ENCODE measurements around the gene CKS2. TPM values are rescaled to one million over a fixed set of nuclear protein-coding genes. Genes with fewer than 3 reads are reported as not detected.

CKS2 gene
- polyA plus RNA-seq, 5 donors, result 69.7 to 139 (median 78.1) TPM

GRCh38 chr9:89363921-89364665 is 53.1 kb downstream of the CKS2 start:
- no peak for DNase-seq

- no peak for DNase-seq
Observed at GRCh38 chr9:89364666-89365531, 53.9 kb downstream of the CKS2 start.

GRCh38 chr9:89365532-89365912 is 54.5 kb downstream of the CKS2 start:
- no peak for DNase-seq

Other genes with a start within 250 kb of the CKS2 start
- gene SHC3, start 132.4 kb upstream of the CKS2 start, polyA plus RNA-seq (ENCODE audit: insufficient read depth in 1 of 5, insufficient read length in 5 of 5, low replicate concordance in 1 of 5), result 10 to 100 TPM; 11.1 to 14.9 (median 13.5) TPM
- 10 to 100 TPM; 71.7 to 96.4 (median 87.3) TPM for gene SECISBP2, start 7.3 kb downstream of the CKS2 start, polyA plus RNA-seq (ENCODE audit: insufficient read depth in 1 of 5, insufficient read length in 5 of 5, low replicate concordance in 1 of 5)
- 10 to 100 TPM; 20.9 to 26.7 (median 21.4) TPM for gene SEMA4D, start 186.9 kb downstream of the CKS2 start, polyA plus RNA-seq (ENCODE audit: insufficient read depth in 1 of 5, insufficient read length in 5 of 5, low replicate concordance in 1 of 5)